Activated CD8-positive, alpha-beta T cell treated with anti-CD3 and anti-CD28 coated beads for 36 hours (primary cell): ENCODE data around the gene SYNM. TPM values are rescaled to one million over a fixed set of nuclear protein-coding genes. Genes with fewer than 3 reads are reported as not detected.

Source experiments
- ATAC-seq: fragments of 200-7000 bp; cut with Tn5 transposase; one replicate; pipeline ENCODE4 v1.10.0; 2021; ENCODE audit warnings: mild to moderate bottlenecking, moderate library complexity
- CTCF ChIA-PET: fragments of 350-600 bp; sonication (Branson Sonifier 250); formaldehyde crosslinking; loops from one replicate; lab custom pipeline; 2021; ENCODE audit warnings: antibody characterized with exemption; lab: Charles Lee
- POLR2A ChIA-PET: fragments of 350-600 bp; sonication (Branson Sonifier 250); formaldehyde crosslinking; loops from one replicate; lab custom pipeline; 2021; ENCODE audit warnings: antibody characterized with exemption; lab: Charles Lee
- DNase-seq: peaks from one replicate; pipeline ENCODE4 v3.0.0-alpha.2; 2020
- H3K27ac Mint-ChIP-seq: one replicate; pipeline ENCODE4 v1.8.0; 2021; ENCODE audit warnings: mild to moderate bottlenecking, mixed read lengths
- H3K27me3 Mint-ChIP-seq: one replicate; pipeline ENCODE4 v1.8.0; 2021; ENCODE audit warnings: mixed read lengths
- H3K36me3 Mint-ChIP-seq: one replicate; pipeline ENCODE4 v1.8.0; 2021; ENCODE audit warnings: low read depth, mixed read lengths
- H3K4me1 Mint-ChIP-seq: one replicate; pipeline ENCODE4 v1.8.0; 2021; ENCODE audit warnings: low read depth, mixed read lengths
- H3K4me3 Mint-ChIP-seq: one replicate; pipeline ENCODE4 v1.8.0; 2021; ENCODE audit warnings: mild to moderate bottlenecking, moderate library complexity, mixed read lengths
- H3K9me3 Mint-ChIP-seq: one replicate; pipeline ENCODE4 v1.8.0; 2021; ENCODE audit warnings: mixed read lengths
- CTCF ChIP-seq: fragments of 200-600 bp; IDR thresholded peaks from one replicate; pipeline ENCODE4 v1.8.0; 2022; ENCODE audit warnings: antibody characterized with exemption, mild to moderate bottlenecking
- intact Hi-C: fragments of 100-400 bp; cut with micrococcal nuclease; formaldehyde crosslinking; loops from one replicate; pipeline ENCODE4 v1.10.0; 2022
- total RNA-seq, 2 experiments: library from RNA; stranded (reverse); gene quantifications; one replicate each; pipeline ENCODE4 v1.2.3, GENCODE V29; 2021

The SYNM gene
- total RNA-seq, 2 experiments from 2014 or later = 0.63 to 0.69 TPM

GRCh38 chr15:99125061-99125891 lies 20.4 kb downstream of the SYNM start:
- no peak for DNase-seq
- Mint-ChIP-seq H3K27ac (no peak overlapping the region), H3K27me3 (no peaks in the 10 kb centered on the region), H3K4me1 (peaks cover under 1% of the 10 kb centered on the region), H3K4me3 (no peak overlapping the region), H3K9me3 (no peaks in the 10 kb centered on the region), H3K36me3 (no peaks in the 10 kb centered on the region)
- POLR2A ChIA-PET = no interaction called here
- intact Hi-C loops = no loop called here
- no peak for TF ChIP-seq CTCF
- CTCF ChIA-PET = no interaction called here
- no peak for ATAC-seq

- POLR2A ChIA-PET = no interaction called here
- Mint-ChIP-seq H3K4me1 (peaks cover 2% of the 10 kb centered on the region), H3K27ac (no peak overlapping the region), H3K36me3 (no peaks in the 10 kb centered on the region), H3K9me3 (no peaks in the 10 kb centered on the region), H3K4me3 (no peak overlapping the region), H3K27me3 (no peaks in the 10 kb centered on the region)
- DNase-seq (no peak), ATAC-seq (no peak)
- CTCF ChIA-PET = no interaction called here
- intact Hi-C loops = no loop called here
- TF ChIP-seq CTCF = no peak
These were observed 21.3 kb downstream of the SYNM start for GRCh38 chr15:99126131-99126588.

GRCh38 chr15:99126930-99127329 lies 22.1 kb downstream of the SYNM start:
- TF ChIP-seq CTCF = no peak
- ChIA-PET CTCF (no interaction called here), POLR2A (no interaction called here)
- Mint-ChIP-seq H3K27me3 (no peaks in the 10 kb centered on the region), H3K4me1 (peaks cover 2% of the 10 kb centered on the region), H3K4me3 (no peak overlapping the region), H3K9me3 (no peaks in the 10 kb centered on the region), H3K36me3 (no peaks in the 10 kb centered on the region), H3K27ac (no peak overlapping the region)
- DNase-seq = no peak
- ATAC-seq = no peak
- intact Hi-C loops = no loop called here

GRCh38 chr15:99127773-99128172 lies 22.9 kb downstream of the SYNM start:
- intact Hi-C loops = no loop called here
- Mint-ChIP-seq H3K9me3 (no peaks in the 10 kb centered on the region), H3K27ac (no peak overlapping the region), H3K4me3 (no peak overlapping the region), H3K36me3 (no peaks in the 10 kb centered on the region), H3K27me3 (no peaks in the 10 kb centered on the region), H3K4me1 (peaks cover 2% of the 10 kb centered on the region)
- ChIA-PET POLR2A (no interaction called here), CTCF (no interaction called here)
- DNase-seq = no peak
- ATAC-seq = no peak
- TF ChIP-seq CTCF = no peak

GRCh38 chr15:99128411-99128810 lies 23.5 kb downstream of the SYNM start:
- no peak overlapping the region for H3K27ac Mint-ChIP-seq
- intact Hi-C loops = no loop called here
- no peak for TF ChIP-seq CTCF
- H3K4me1 Mint-ChIP-seq = peaks cover 2% of the 10 kb centered on the region
- ChIA-PET POLR2A (no interaction called here), CTCF (no interaction called here)
- no peak overlapping the region for H3K4me3 Mint-ChIP-seq
- no peaks in the 10 kb centered on the region for H3K9me3 Mint-ChIP-seq
- H3K36me3 Mint-ChIP-seq = no peaks in the 10 kb centered on the region
- no peak for ATAC-seq
- no peaks in the 10 kb centered on the region for H3K27me3 Mint-ChIP-seq
- DNase-seq = no peak
